Small intestine (tissue), 16 donors: ENCODE measurements around the gene RRAGD. TPM values are rescaled to one million over a fixed set of nuclear protein-coding genes. Genes with fewer than 3 reads are reported as not detected.

Source experiments
- DNase-seq, 2 donors: peaks; one replicate each; pipeline versions ENCODE4 v3.0.0 to v3.0.0-alpha.2; 2013
- FAIRE-seq: peaks from 2 replicates; lab custom pipeline; 2012; peaks lifted over from hg19 to GRCh38; lab: Jason Lieb, UNC
- H3K27ac ChIP-seq, 3 donors: one replicate each; pipeline ENCODE4 v1.5.1; 2013; ENCODE audit warnings: low read length in 2 of 3, mild to moderate bottlenecking in 2 of 3, control low read depth in 1 of 3, inconsistent platforms in 1 of 3, low read depth in 1 of 3, moderate library complexity in 1 of 3
- H3K27me3 ChIP-seq, 3 donors: one replicate each; pipeline ENCODE4 v1.6.1; 2013; ENCODE audit warnings: low read length in 3 of 3, inconsistent platforms in 1 of 3; ENCODE audit not compliant: control insufficient read depth in 3 of 3, insufficient read depth in 3 of 3
- H3K36me3 ChIP-seq, 3 donors: one replicate each; pipeline ENCODE4 v1.6.1; 2013; ENCODE audit warnings: low read length in 3 of 3, inconsistent platforms in 1 of 3, low read depth in 1 of 3, mild to moderate bottlenecking in 1 of 3, moderate library complexity in 1 of 3; ENCODE audit not compliant: control insufficient read depth in 3 of 3, insufficient read depth in 2 of 3
- H3K4me1 ChIP-seq, 3 donors: one replicate each; pipeline ENCODE4 v1.6.1; 2013; ENCODE audit warnings: low read length in 2 of 3, inconsistent platforms in 1 of 3, low read depth in 1 of 3, mild to moderate bottlenecking in 1 of 3, moderate library complexity in 1 of 3; ENCODE audit not compliant: control insufficient read depth in 3 of 3, insufficient read depth in 2 of 3
- H3K4me3 ChIP-seq, 3 donors: one replicate each; pipeline ENCODE4 v1.5.1; 2013; ENCODE audit warnings: low read length in 3 of 3, control low read depth in 1 of 3, inconsistent platforms in 1 of 3, low read depth in 1 of 3, mild to moderate bottlenecking in 1 of 3, moderate library complexity in 1 of 3
- H3K9me3 ChIP-seq, 2 donors: one replicate each; pipeline ENCODE4 v1.6.1; 2013; ENCODE audit warnings: low read depth in 1 of 2, low read length in 1 of 2; ENCODE audit not compliant: control insufficient read depth in 2 of 2, insufficient read depth in 1 of 2
- WGBS, 3 donors: extraction: QIAGEN DNeasy Blood & Tissue Kit; methylation state at CpG; one replicate each; pipeline ENCODE4 v1.1.7; 2013; 5-methylcytosine and 5-hydroxymethylcytosine counted together
- long read RNA-seq, 10 donors: transcript quantifications; one replicate each; lab custom pipeline, GENCODE V29; 2026
- polyA plus RNA-seq, 4 donors: library from polyadenylated mRNA; stranded (reverse) in 3 of 4; unstranded in 1 of 4; fragments of 200-250 nt in 3 of 4; fragments of 120-200 nt in 1 of 4; gene quantifications; one replicate each; pipeline versions ENCODE4 v1.2.1 to v1.2.3, GENCODE V29; 2013
- donor health status: healthy with polysubstance abuse.
- donor health status: control.
- donor health status: control.
- donor health status: Bipolar disorder and iron deficiency.
- donor health status: healthy.

The RRAGD gene, protein sequence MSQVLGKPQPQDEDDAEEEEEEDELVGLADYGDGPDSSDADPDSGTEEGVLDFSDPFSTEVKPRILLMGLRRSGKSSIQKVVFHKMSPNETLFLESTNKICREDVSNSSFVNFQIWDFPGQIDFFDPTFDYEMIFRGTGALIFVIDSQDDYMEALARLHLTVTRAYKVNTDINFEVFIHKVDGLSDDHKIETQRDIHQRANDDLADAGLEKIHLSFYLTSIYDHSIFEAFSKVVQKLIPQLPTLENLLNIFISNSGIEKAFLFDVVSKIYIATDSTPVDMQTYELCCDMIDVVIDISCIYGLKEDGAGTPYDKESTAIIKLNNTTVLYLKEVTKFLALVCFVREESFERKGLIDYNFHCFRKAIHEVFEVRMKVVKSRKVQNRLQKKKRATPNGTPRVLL
- 10 to 100 TPM in 1 of 4 donors, 1 to 10 TPM in 2, under 1 TPM in 1; 0.67 to 63.9 (median 2.6) TPM for polyA plus RNA-seq
- long read RNA-seq, donor 1, full-length matches to known transcripts, result 42 of 74 reads
- long read RNA-seq, donor 1, partial matches to known transcripts, result 26 of 74 reads
- long read RNA-seq, donor 1, other reads (novel, unspliced or antisense), result 6 of 74 reads
- long read RNA-seq, donor 2, full-length matches to known transcripts, result 11 of 11 reads
- long read RNA-seq, donor 2, partial matches to known transcripts, result 0 of 11 reads
- long read RNA-seq, donor 2, other reads (novel, unspliced or antisense), result 0 of 11 reads
- long read RNA-seq, donor 3, full-length matches to known transcripts, result 12 of 12 reads
- long read RNA-seq, donor 3, partial matches to known transcripts, result 0 of 12 reads
- long read RNA-seq, donor 3, other reads (novel, unspliced or antisense), result 0 of 12 reads
- long read RNA-seq, donor 4, result 0 reads
- long read RNA-seq, donor 5, full-length matches to known transcripts, result 6 of 6 reads
- long read RNA-seq, donor 5, partial matches to known transcripts, result 0 of 6 reads
- long read RNA-seq, donor 5, other reads (novel, unspliced or antisense), result 0 of 6 reads
- long read RNA-seq, donor 6, full-length matches to known transcripts, result 28 of 40 reads
- long read RNA-seq, donor 6, partial matches to known transcripts, result 12 of 40 reads
- long read RNA-seq, donor 6, other reads (novel, unspliced or antisense), result 0 of 40 reads
- long read RNA-seq, donor 7, full-length matches to known transcripts, result 32 of 44 reads
- long read RNA-seq, donor 7, partial matches to known transcripts, result 12 of 44 reads
- long read RNA-seq, donor 7, other reads (novel, unspliced or antisense), result 0 of 44 reads
- long read RNA-seq, donor 8, full-length matches to known transcripts, result 2 of 2 reads
- long read RNA-seq, donor 8, partial matches to known transcripts, result 0 of 2 reads
- long read RNA-seq, donor 8, other reads (novel, unspliced or antisense), result 0 of 2 reads
- long read RNA-seq, donor 9, full-length matches to known transcripts, result 2 of 2 reads
- long read RNA-seq, donor 9, partial matches to known transcripts, result 0 of 2 reads
- long read RNA-seq, donor 9, other reads (novel, unspliced or antisense), result 0 of 2 reads
- long read RNA-seq, donor 10, full-length matches to known transcripts, result 3 of 3 reads
- long read RNA-seq, donor 10, partial matches to known transcripts, result 0 of 3 reads
- long read RNA-seq, donor 10, other reads (novel, unspliced or antisense), result 0 of 3 reads

DNA sequence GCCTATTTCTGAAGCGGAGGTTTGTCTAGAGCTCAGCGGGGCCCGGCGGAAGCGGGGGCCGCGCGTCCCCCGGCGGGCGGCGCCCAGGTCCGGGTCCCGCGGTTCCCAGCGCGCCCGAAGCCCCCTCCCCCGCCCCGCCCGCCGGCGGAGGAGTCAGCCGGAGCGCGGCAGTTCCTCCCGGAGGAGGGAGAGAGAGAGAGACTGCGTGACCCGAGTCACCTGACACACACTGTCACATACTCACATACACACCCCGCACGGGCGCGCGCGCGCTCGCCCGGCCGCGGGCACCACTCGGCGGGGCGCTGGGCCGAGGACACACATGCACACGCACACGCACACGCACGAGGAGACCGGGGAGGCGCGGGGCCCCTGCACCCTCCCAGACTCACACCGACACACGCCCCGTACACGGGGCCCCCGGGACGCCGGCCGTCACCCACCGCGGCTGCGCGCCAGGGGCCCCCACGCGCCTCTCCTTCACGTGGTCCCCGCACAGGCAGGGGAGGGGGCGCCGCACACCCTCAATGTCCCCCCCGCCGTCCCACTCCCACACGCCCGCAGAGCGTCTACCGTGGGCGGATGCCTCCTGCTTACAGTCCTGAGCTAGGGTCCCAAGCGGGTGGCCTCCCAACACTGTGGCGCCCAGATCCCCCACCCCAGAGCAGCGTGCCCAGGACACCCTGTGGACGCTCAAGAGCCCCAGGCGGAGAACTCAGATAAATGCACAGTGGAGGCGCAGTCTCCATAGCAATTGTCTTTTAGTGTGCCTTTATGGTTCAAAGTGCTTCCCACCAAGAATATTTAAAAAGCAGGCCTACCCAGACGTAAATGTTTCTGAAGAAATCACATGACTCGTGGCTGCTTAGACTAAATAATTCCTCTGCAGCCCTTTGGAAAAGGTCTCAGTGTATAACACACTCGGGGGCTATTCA is at the start of gene RRAGD:
RRAGD (minus strand) TSS at position 203 of the 935 bp plus-strand sequence. CDS start 280 bp downstream, outside the sequence.
- Histone ChIP-seq H3K4me3 (peak within 1 kb of the TSS; percentile 67 to 78 (median 72)), H3K27me3 (peaks cover 4 to 12% (median 4%) of the 10 kb centered on the region in 3 donors), H3K36me3 (no peaks in the 10 kb centered on the region), H3K4me1 (peaks cover 0 to 22% (median 4%) of the 10 kb centered on the region in 3 donors), H3K9me3 (no peaks in the 10 kb centered on the region), H3K27ac (peak within 1 kb of the TSS in 1 of 3 donors; percentile 83)
- DNase-seq (peak; percentile 45 to 93), FAIRE-seq (no peak)
- 1% methylated on average over 35 to 85 of the region's 85 CpGs for WGBS, 3 donors

GRCh38 chr6:89460713-89461112 is 48.6 kb upstream of the RRAGD start:
- Histone ChIP-seq H3K4me3 (no peak overlapping the region), H3K9me3 (peaks cover 0 to 3% of the 10 kb centered on the region in 2 donors), H3K27ac (no peak overlapping the region), H3K4me1 (no peaks in the 10 kb centered on the region), H3K27me3 (no peaks in the 10 kb centered on the region), H3K36me3 (no peaks in the 10 kb centered on the region)
- DNase-seq (no peak), FAIRE-seq (no peak)
- 79 to 89% (median 85%) methylated on average over 7 of the region's 7 CpGs for WGBS, 3 donors

DNA sequence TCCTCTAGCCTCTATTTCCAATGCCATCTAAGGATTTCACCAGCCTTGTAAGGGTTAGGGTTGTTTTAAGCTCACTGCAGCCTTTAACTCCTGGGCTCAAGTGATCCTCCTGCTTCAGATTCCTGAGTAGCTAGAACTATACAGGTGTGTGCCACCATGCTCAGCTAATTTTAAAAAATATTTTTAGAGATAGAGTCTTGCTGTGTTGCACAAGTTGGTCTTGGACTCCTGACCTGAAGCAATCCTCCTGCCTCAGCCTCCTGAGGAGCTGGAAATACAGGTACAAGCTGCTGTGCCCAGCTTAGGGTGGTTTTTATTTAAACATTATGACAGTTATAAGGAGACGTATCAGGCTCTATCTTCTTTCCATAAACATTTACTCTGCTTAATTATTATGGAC is 47.4 kb upstream of the RRAGD start:
- peaks cover 0 to 3% of the 10 kb centered on the region in 2 donors for H3K9me3 ChIP-seq
- DNase-seq (no peak), FAIRE-seq (no peak)
- 86 to 93% (median 91%) methylated on average over 1 of the region's 1 CpG for WGBS, 3 donors
- no peaks in the 10 kb centered on the region for H3K27me3 ChIP-seq
- no peaks in the 10 kb centered on the region for H3K36me3 ChIP-seq
- no peak overlapping the region for H3K27ac ChIP-seq
- H3K4me3 ChIP-seq, result no peak overlapping the region
- no peaks in the 10 kb centered on the region for H3K4me1 ChIP-seq

DNA sequence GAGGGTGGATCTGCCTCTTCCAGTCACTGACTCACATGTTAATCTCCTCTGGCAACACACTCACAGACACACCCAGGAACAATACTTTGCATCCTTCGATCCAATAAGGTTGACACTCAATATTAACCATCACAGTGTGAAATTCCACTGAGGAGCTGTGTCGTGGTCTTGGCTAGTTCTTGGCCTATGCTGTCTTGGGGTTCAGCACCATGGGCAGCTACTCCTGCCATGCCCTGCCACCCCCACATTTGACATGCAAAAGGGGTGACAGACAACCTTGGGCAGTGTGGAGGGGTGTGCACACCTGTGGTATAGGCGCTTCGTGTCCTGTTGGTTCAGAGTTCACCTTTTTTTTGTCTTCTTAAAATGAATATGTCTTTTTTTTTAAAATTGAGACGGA is 46.6 kb upstream of the RRAGD start:
- H3K4me3 ChIP-seq, result no peak overlapping the region
- 79 to 87% (median 85%) methylated on average over 5 of the region's 5 CpGs for WGBS, 3 donors
- peaks cover 0 to 3% of the 10 kb centered on the region in 2 donors for H3K9me3 ChIP-seq
- H3K27ac ChIP-seq, result no peak overlapping the region
- H3K4me1 ChIP-seq, result no peaks in the 10 kb centered on the region
- FAIRE-seq (no peak), DNase-seq (no peak)
- no peaks in the 10 kb centered on the region for H3K36me3 ChIP-seq
- H3K27me3 ChIP-seq, result no peaks in the 10 kb centered on the region

GRCh38 chr6:89454300-89454699 is 42.2 kb upstream of the RRAGD start:
- WGBS, 3 donors, result 68 to 76% (median 74%) methylated on average over 2 of the region's 2 CpGs
- no peak for DNase-seq
- FAIRE-seq, result no peak
- no peak overlapping the region for H3K4me3 ChIP-seq
- peaks cover 0 to 3% of the 10 kb centered on the region in 2 donors for H3K9me3 ChIP-seq
- H3K4me1 ChIP-seq, result no peaks in the 10 kb centered on the region
- H3K27ac ChIP-seq, result no peak overlapping the region
- H3K36me3 ChIP-seq, result no peaks in the 10 kb centered on the region
- H3K27me3 ChIP-seq, result no peaks in the 10 kb centered on the region

DNA sequence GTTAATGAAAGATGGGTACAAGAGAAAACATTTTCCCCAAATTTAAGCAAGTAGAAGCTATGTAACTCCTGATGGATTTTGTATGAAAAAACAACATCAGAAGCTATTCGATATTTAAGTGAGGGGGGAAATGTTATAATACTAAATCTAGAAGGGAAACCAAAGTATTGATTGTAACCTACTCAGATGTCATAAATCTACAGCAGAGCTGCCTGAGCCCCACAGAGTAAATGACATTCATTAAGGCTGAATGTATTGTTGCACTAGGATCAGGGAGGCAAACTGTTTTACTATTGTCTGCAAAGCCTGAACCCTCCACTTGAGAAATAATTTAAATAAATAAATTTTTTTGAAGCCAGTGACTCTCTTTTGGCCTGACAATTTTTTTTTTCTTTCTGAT is 40.2 kb upstream of the RRAGD start:
- Histone ChIP-seq H3K36me3 (no peaks in the 10 kb centered on the region), H3K27ac (no peak overlapping the region), H3K4me1 (no peaks in the 10 kb centered on the region), H3K4me3 (no peak overlapping the region), H3K9me3 (peaks cover 0 to 3% of the 10 kb centered on the region in 2 donors), H3K27me3 (no peaks in the 10 kb centered on the region)
- DNase-seq, result no peak
- WGBS, 3 donors, result 50 to 80% (median 77%) methylated on average over 1 of the region's 1 CpG
- no peak for FAIRE-seq

- no peaks in the 10 kb centered on the region for H3K36me3 ChIP-seq
- DNase-seq, result no peak
- H3K4me1 ChIP-seq, result no peaks in the 10 kb centered on the region
- 31 to 50% (median 42%) methylated on average over 1 of the region's 1 CpG for WGBS, 3 donors
- H3K9me3 ChIP-seq, result no peaks in the 10 kb centered on the region
- FAIRE-seq, result no peak
- no peak overlapping the region for H3K4me3 ChIP-seq
- no peak overlapping the region for H3K27ac ChIP-seq
- no peaks in the 10 kb centered on the region for H3K27me3 ChIP-seq
Measured at GRCh38 chr6:89449193-89449592, 37.1 kb upstream of the RRAGD start.
